Motor neuron (in vitro differentiated cells): Measurements from ENCODE around the gene STRADA. TPM values are rescaled to one million over a fixed set of nuclear protein-coding genes. Genes with fewer than 3 reads are reported as not detected.

Source experiments
- ATAC-seq, 8 experiments: fragments of 200-7000 bp; cut with Tn5 transposase; replicated peaks in 6 of 8; 2 replicates each; pipeline ENCODE4 v1.8.0; 2021; ENCODE audit warnings: mild to moderate bottlenecking in 8 of 8, moderate library complexity in 8 of 8
- H3K27ac ChIP-seq, 2 donors: fragments of 250-450 bp; sonication (Bioruptor Pico); 2 replicates each; pipeline ENCODE4 v1.9.0; 2021; ENCODE audit warnings: antibody characterized with exemption in 2 of 2, mild to moderate bottlenecking in 2 of 2, moderate library complexity in 1 of 2
- H3K4me1 ChIP-seq, 2 donors: fragments of 250-450 bp; sonication (Bioruptor Pico); replicated peaks in 1 of 2; 2 replicates each; pipeline ENCODE4 v1.6.1; 2021; ENCODE audit warnings: antibody characterized with exemption in 2 of 2, mild to moderate bottlenecking in 2 of 2, moderate library complexity in 1 of 2
- H3K4me3 ChIP-seq, 5 donors: fragments of 250-450 bp; sonication (Bioruptor Pico); 2 replicates each; pipeline ENCODE4 v1.9.0; 2021; ENCODE audit warnings: antibody characterized with exemption in 5 of 5, mild to moderate bottlenecking in 5 of 5, moderate library complexity in 4 of 5
- WGBS, 10 experiments: fragments of 450-650 bp; shearing (Covaris generic); methylation state at CpG; one replicate each; pipeline ENCODE4 v1.0.0; 2022; 5-methylcytosine and 5-hydroxymethylcytosine counted together
- in situ Hi-C, 9 experiments: fragments of 400-800 bp; cut with MboI; loops; one replicate each; pipeline ENCODE4 v1.15.0; 2021; ENCODE audit warnings: low sequenced_read_pairs in 9 of 9, low pct_unique_long_range_greater_than_20kb in 2 of 9; ENCODE audit not compliant: unreplicated experiment in 9 of 9
- total RNA-seq, 8 experiments: library from RNA; unstranded; fragments of 300-600 nt; gene quantifications; 2 replicates each; pipeline versions ENCODE4 v1.2.3 to v1.2.4, GENCODE V29; 2022

STRADA gene
- total RNA-seq, 8 experiments from 2014 or later = 23.3 to 88.1 (median 33.4) TPM

GRCh38 chr17:63681530-63681929 lies 60.1 kb downstream of the STRADA start:
- in situ Hi-C loops = no loop called here
- no peak overlapping the region for H3K4me3 ChIP-seq
- H3K27ac ChIP-seq = no peak overlapping the region
- 60 to 100% (median 94%) methylated on average over 1 to 6 of the region's 8 CpGs; no CpG with 5 or more reads in 4 of the 10 experiments for WGBS, 10 experiments
- ATAC-seq = no peak
- no peaks in the 10 kb centered on the region for H3K4me1 ChIP-seq

GRCh38 chr17:63680700-63681099 lies 60.9 kb downstream of the STRADA start:
- no peak overlapping the region for H3K4me3 ChIP-seq
- in situ Hi-C loops = no loop called here
- no peaks in the 10 kb centered on the region for H3K4me1 ChIP-seq
- no peak for ATAC-seq
- H3K27ac ChIP-seq = no peak overlapping the region
- WGBS, 10 experiments = 88 to 100% (median 100%) methylated on average over 1 of the region's 1 CpG; no CpG with 5 or more reads in 2 of the 10 experiments

- Histone ChIP-seq H3K27ac (no peak overlapping the region), H3K4me1 (no peaks in the 10 kb centered on the region), H3K4me3 (no peak overlapping the region)
- ATAC-seq = no peak
- WGBS, 10 experiments = 90 to 100% (median 100%) methylated on average over 2 of the region's 5 CpGs; no CpG with 5 or more reads in 7 of the 10 experiments
- in situ Hi-C loops = no loop called here
Observed at GRCh38 chr17:63679214-63679613, 62.4 kb downstream of the STRADA start.

GRCh38 chr17:63676584-63676983 lies 65.0 kb downstream of the STRADA start:
- H3K4me3 ChIP-seq = no peak overlapping the region
- in situ Hi-C loops = no loop called here
- 80 to 95% (median 86%) methylated on average over 2 to 3 of the region's 3 CpGs; no CpG with 5 or more reads in 5 of the 10 experiments for WGBS, 10 experiments
- no peak for ATAC-seq
- H3K27ac ChIP-seq = no peak overlapping the region
- no peaks in the 10 kb centered on the region for H3K4me1 ChIP-seq

GRCh38 chr17:63675607-63676546 lies 65.7 kb downstream of the STRADA start:
- ATAC-seq = peak in 5 of 8 experiments; percentile 59 to 84 (median 69)
- Histone ChIP-seq H3K4me1 (no peaks in the 10 kb centered on the region), H3K4me3 (no peak overlapping the region), H3K27ac (no peak overlapping the region)
- in situ Hi-C loops = no loop called here
- WGBS, 10 experiments = 76 to 100% (median 90%) methylated on average over 1 to 5 of the region's 6 CpGs; no CpG with 5 or more reads in 2 of the 10 experiments

- H3K27ac ChIP-seq = no peak overlapping the region
- WGBS, 10 experiments = 0 to 80% (median 46%) methylated on average over 1 to 4 of the region's 4 CpGs; no CpG with 5 or more reads in 3 of the 10 experiments
- ATAC-seq = no peak
- no peak overlapping the region for H3K4me3 ChIP-seq
- in situ Hi-C loops = no loop called here
- H3K4me1 ChIP-seq = no peaks in the 10 kb centered on the region
Observed at GRCh38 chr17:63675231-63675606, 66.4 kb downstream of the STRADA start.

- Histone ChIP-seq H3K27ac (no peak overlapping the region), H3K4me3 (no peak overlapping the region), H3K4me1 (no peaks in the 10 kb centered on the region)
- 0 to 100% (median 71%) methylated on average over 1 to 2 of the region's 2 CpGs; no CpG with 5 or more reads in 1 of the 10 experiments for WGBS, 10 experiments
- in situ Hi-C loops = no loop called here
- peak in 3 of 8 experiments; percentile 94 to 96 (median 95) for ATAC-seq
Observed at GRCh38 chr17:63672856-63673255, 68.7 kb downstream of the STRADA start.

GRCh38 chr17:63665527-63666214 lies 75.9 kb downstream of the STRADA start:
- H3K4me3 ChIP-seq = no peak overlapping the region
- in situ Hi-C loops = no loop called here
- no peak overlapping the region for H3K27ac ChIP-seq
- H3K4me1 ChIP-seq = no peaks in the 10 kb centered on the region
- no peak for ATAC-seq
- 79 to 100% (median 90%) methylated on average over 1 to 5 of the region's 5 CpGs; no CpG with 5 or more reads in 1 of the 10 experiments for WGBS, 10 experiments

GRCh38 chr17:63659850-63660249 lies 81.7 kb downstream of the STRADA start:
- ATAC-seq = no peak
- H3K4me3 ChIP-seq = no peak overlapping the region
- in situ Hi-C loops = no loop called here
- H3K4me1 ChIP-seq = no peaks in the 10 kb centered on the region
- 71 to 100% (median 92%) methylated on average over 1 to 3 of the region's 3 CpGs; no CpG with 5 or more reads in 1 of the 10 experiments for WGBS, 10 experiments
- H3K27ac ChIP-seq = no peak overlapping the region

GRCh38 chr17:63658366-63658765 lies 83.2 kb downstream of the STRADA start:
- 13 to 100% (median 44%) methylated on average over 1 of the region's 1 CpG; no CpG with 5 or more reads in 5 of the 10 experiments for WGBS, 10 experiments
- no peaks in the 10 kb centered on the region for H3K4me1 ChIP-seq
- in situ Hi-C loops = no loop called here
- no peak for ATAC-seq
- H3K4me3 ChIP-seq = no peak overlapping the region
- H3K27ac ChIP-seq = no peak overlapping the region

GRCh38 chr17:63657786-63658185 lies 83.8 kb downstream of the STRADA start:
- no peak overlapping the region for H3K4me3 ChIP-seq
- in situ Hi-C loops = no loop called here
- WGBS, 10 experiments = 17 to 100% (median 94%) methylated on average over 1 to 3 of the region's 3 CpGs; no CpG with 5 or more reads in 1 of the 10 experiments
- H3K4me1 ChIP-seq = no peaks in the 10 kb centered on the region
- no peak overlapping the region for H3K27ac ChIP-seq
- no peak for ATAC-seq

- no peaks in the 10 kb centered on the region for H3K4me1 ChIP-seq
- peak in 1 of 8 experiments; percentile 39 for ATAC-seq
- no peak overlapping the region for H3K4me3 ChIP-seq
- no peak overlapping the region for H3K27ac ChIP-seq
- WGBS, 10 experiments = 11 to 90% (median 63%) methylated on average over 1 to 2 of the region's 2 CpGs
- in situ Hi-C loops = no loop called here
Observed at GRCh38 chr17:63653050-63653449, 88.5 kb downstream of the STRADA start.
